B cell (primary cell): Measurements from ENCODE around the gene ZNF600. TPM values are rescaled to one million over a fixed set of nuclear protein-coding genes. Genes with fewer than 3 reads are reported as not detected.
"Not testable (repeated sequence)": the region's sequence is repeated elsewhere in the genome, so short reads cannot be mapped to it uniquely, and the experiment has no call there.

Source experiments
- ATAC-seq: fragments of 200-7000 bp; cut with Tn5 transposase; one replicate; pipeline ENCODE4 v1.10.0; 2021; ENCODE audit warnings: low read depth, mild to moderate bottlenecking, moderate number of reproducible peaks, moderate library complexity
- CTCF ChIA-PET: fragments of 350-600 bp; sonication (Branson Sonifier 250); formaldehyde crosslinking; loops from one replicate; lab custom pipeline; 2021; ENCODE audit warnings: antibody characterized with exemption, inconsistent platforms; lab: Charles Lee
- POLR2A ChIA-PET: fragments of 350-600 bp; sonication (Branson Sonifier 250); formaldehyde crosslinking; loops from one replicate; lab custom pipeline; 2021; ENCODE audit warnings: antibody characterized with exemption; lab: Charles Lee
- DNase-seq: peaks from one replicate; pipeline ENCODE4 v3.0.0; 2013
- H2AFZ ChIP-seq: 2 replicates; pipeline ENCODE4 v1.6.1; 2012; ENCODE audit warnings: mild to moderate bottlenecking, low read depth, low read length; ENCODE audit not compliant: insufficient read depth, poor library complexity, severe bottlenecking
- H3K27ac ChIP-seq, 2 donors: 1 replicate in 1 of 2; 2 replicates in 1 of 2; pipeline ENCODE4 v1.5.1; 2012 to 2013; ENCODE audit warnings: low read length in 2 of 2, mild to moderate bottlenecking in 2 of 2, moderate library complexity in 1 of 2
- H3K27me3 ChIP-seq, 4 experiments: fragments of 200-600 bp in 1 of 4; sonication (generic) in 1 of 4; replicated peaks in 1 of 4; 1 replicate in 2 of 4; 2 replicates in 2 of 4; pipeline versions ENCODE4 v1.6.1 to v1.7.0; 2013 to 2016; ENCODE audit warnings: low read length in 3 of 4, mild to moderate bottlenecking in 2 of 4, mixed read lengths in 1 of 4, moderate library complexity in 1 of 4; ENCODE audit not compliant: insufficient read depth in 4 of 4, control insufficient read depth in 3 of 4; ENCODE audit errors: control extremely low read depth in 1 of 4
- H3K36me3 ChIP-seq, 2 experiments: replicated peaks in 1 of 2; 1 replicate in 1 of 2; 2 replicates in 1 of 2; pipeline versions ENCODE4 v1.6.1 to v1.7.1; 2013; ENCODE audit warnings: low read length in 1 of 2; ENCODE audit not compliant: insufficient read depth in 2 of 2, control insufficient read depth in 1 of 2; ENCODE audit errors: control extremely low read depth in 1 of 2, extremely low read depth in 1 of 2
- H3K4me1 ChIP-seq, 2 donors: fragments of 200-600 bp in 1 of 2; sonication (generic) in 1 of 2; 1 replicate in 1 of 2; 2 replicates in 1 of 2; pipeline versions ENCODE4 v1.5.1 to v1.6.1; 2013 to 2017; ENCODE audit warnings: low read length in 2 of 2; ENCODE audit not compliant: control insufficient read depth in 2 of 2, insufficient read depth in 2 of 2
- H3K4me2 ChIP-seq: replicated peaks from 2 replicates; pipeline ENCODE3; 2012; ENCODE audit warnings: mild to moderate bottlenecking, low read depth, low read length; ENCODE audit not compliant: poor library complexity, severe bottlenecking
- H3K4me3 ChIP-seq, 5 experiments: fragments of 200-600 bp in 1 of 5; sonication (generic) in 1 of 5; 1 replicate in 3 of 5; 2 replicates in 2 of 5; pipeline versions ENCODE4 v1.5.1 to v1.7.0; 2011 to 2016; ENCODE audit warnings: low read length in 4 of 5, mild to moderate bottlenecking in 4 of 5, low read depth in 2 of 5, control low read depth in 1 of 5, moderate library complexity in 1 of 5; ENCODE audit not compliant: insufficient read depth in 1 of 5; ENCODE audit errors: control extremely low read depth in 1 of 5, extremely low read depth in 1 of 5
- H3K79me2 ChIP-seq: fragments of 200-600 bp; sonication (generic); one replicate; pipeline ENCODE4 v1.6.0; 2016; ENCODE audit warnings: low read length; ENCODE audit not compliant: control insufficient read depth, insufficient read depth
- H3K9ac ChIP-seq: fragments of 200-600 bp; sonication (generic); 2 replicates; pipeline ENCODE4 v1.6.1; 2017; ENCODE audit warnings: mild to moderate bottlenecking, low read length, moderate library complexity
- H3K9me3 ChIP-seq, 3 donors: one replicate each; pipeline versions ENCODE4 v1.6.1 to v1.7.1; 2013; ENCODE audit warnings: low read length in 2 of 3; ENCODE audit not compliant: control insufficient read depth in 2 of 3, insufficient read depth in 1 of 3; ENCODE audit errors: control extremely low read depth in 1 of 3
- H4K20me1 ChIP-seq: 2 replicates; pipeline ENCODE4 v1.6.0; 2012; ENCODE audit warnings: mild to moderate bottlenecking, low read length; ENCODE audit not compliant: insufficient read depth, control insufficient read depth, poor library complexity, severe bottlenecking
- H3K27ac Mint-ChIP-seq: one replicate; pipeline ENCODE4 v1.8.0; 2021; ENCODE audit warnings: mixed read lengths
- H3K27me3 Mint-ChIP-seq: one replicate; pipeline ENCODE4 v1.8.0; 2021; ENCODE audit warnings: mixed read lengths
- H3K4me1 Mint-ChIP-seq: one replicate; pipeline ENCODE4 v1.8.0; 2021; ENCODE audit warnings: mixed read lengths
- H3K4me3 Mint-ChIP-seq: one replicate; pipeline ENCODE4 v1.8.0; 2021; ENCODE audit warnings: mixed read lengths
- H3K9me3 Mint-ChIP-seq: one replicate; pipeline ENCODE4 v1.8.0; 2022; ENCODE audit warnings: mixed read lengths; ENCODE audit not compliant: insufficient read depth
- CTCF ChIP-seq: fragments of 200-600 bp; IDR thresholded peaks from one replicate; pipeline ENCODE4 v1.8.0; 2022; ENCODE audit warnings: antibody characterized with exemption, mild to moderate bottlenecking
- EZH2 ChIP-seq: IDR thresholded peaks from 2 replicates; pipeline ENCODE4 v1.6.1; 2012; ENCODE audit warnings: borderline replicate concordance, low read depth, mild to moderate bottlenecking, moderate library complexity, low read length; ENCODE audit not compliant: insufficient read depth, poor library complexity, severe bottlenecking
- WGBS: methylation state at CpG from one replicate; pipeline ENCODE4 v1.1.5; 2013; ENCODE audit warnings: missing lambda C conversion rate; ENCODE audit not compliant: insufficient coverage; 5-methylcytosine and 5-hydroxymethylcytosine counted together
- intact Hi-C: fragments of 100-400 bp; cut with micrococcal nuclease; formaldehyde crosslinking; loops from one replicate; pipeline ENCODE4 v1.10.0; 2022
- polyA plus RNA-seq: library from polyadenylated mRNA; depleted of rRNA; stranded (reverse); fragments of >200 nt; gene quantifications from 2 replicates; pipeline ENCODE4 v1.2.3, GENCODE V29; 2012
- total RNA-seq, 2 donors: library from RNA; stranded (reverse); fragments of 120-200 nt in 1 of 2; gene quantifications; 1 replicate in 1 of 2; 2 replicates in 1 of 2; pipeline versions ENCODE4 v1.2.3 to v1.2.4, GENCODE V29; 2013 to 2022

Gene ZNF600
- total and polyA plus RNA-seq, 2 donors (not counting 1 experiment from before 2014, with no cell fraction given): 40.6 to 41.7 TPM

- POLR2A ChIA-PET: no interaction called here
Observed at GRCh38 chr19:52716522-52716921, 70.1 kb downstream of the ZNF600 start.

GRCh38 chr19:52715902-52716301 lies 70.7 kb downstream of the ZNF600 start:
- POLR2A ChIA-PET, CTCF ChIA-PET, H3K27me3 ChIP-seq, H3K79me2 ChIP-seq, H3K9me3 Mint-ChIP-seq, H3K9ac ChIP-seq, DNase-seq, H3K4me3 ChIP-seq, H3K27me3 Mint-ChIP-seq, H4K20me1 ChIP-seq, H2AFZ ChIP-seq, H3K27ac Mint-ChIP-seq, H3K4me2 ChIP-seq, H3K4me1 Mint-ChIP-seq, intact Hi-C loops, H3K4me1 ChIP-seq, H3K4me3 Mint-ChIP-seq, H3K27ac ChIP-seq: not testable (repeated sequence)
- 84% methylated on average over 3 of the region's 4 CpGs for WGBS
- Histone ChIP-seq H3K36me3 (peaks cover 4 to 38% of the 10 kb centered on the region in 2 experiments), H3K9me3 (peaks cover 0 to 18% (median 5%) of the 10 kb centered on the region in 3 donors)
- peak; percentile 17 for ATAC-seq

More at GRCh38 chr19:52716522-52716921, 70.1 kb downstream of the ZNF600 start:
- H3K4me3 Mint-ChIP-seq: no peak overlapping the region
- ATAC-seq (no peak), DNase-seq (no peak)
- 83% methylated on average over 1 of the region's 1 CpG for WGBS
- Histone ChIP-seq H2AFZ (no peak overlapping the region), H3K4me1 (no peaks in the 10 kb centered on the region), H3K9me3 (peaks cover 0 to 18% (median 6%) of the 10 kb centered on the region in 3 donors), H4K20me1 (no peaks in the 10 kb centered on the region), H3K36me3 (peaks cover 4 to 34% of the 10 kb centered on the region in 2 experiments), H3K9ac (no peak overlapping the region), H3K27ac (no peak overlapping the region), H3K4me3 (no peak overlapping the region), H3K27me3 (no peaks in the 10 kb centered on the region), H3K4me2 (no peak overlapping the region), H3K79me2 (no peaks in the 10 kb centered on the region)
- H3K27ac Mint-ChIP-seq: no peak overlapping the region
- CTCF ChIA-PET: no interaction called here
- H3K4me1 Mint-ChIP-seq: peaks cover 6% of the 10 kb centered on the region
- no peak for TF ChIP-seq EZH2
- TF ChIP-seq CTCF: no peak
- intact Hi-C loops: no loop called here
- peaks cover 4% of the 10 kb centered on the region for H3K9me3 Mint-ChIP-seq
- H3K27me3 Mint-ChIP-seq: no peaks in the 10 kb centered on the region

- H3K79me2 ChIP-seq, intact Hi-C loops, H3K9ac ChIP-seq, H3K27ac ChIP-seq, H4K20me1 ChIP-seq, H2AFZ ChIP-seq, H3K27me3 Mint-ChIP-seq, H3K4me2 ChIP-seq, H3K4me1 Mint-ChIP-seq, H3K4me3 ChIP-seq, H3K4me3 Mint-ChIP-seq, CTCF ChIA-PET, H3K27ac Mint-ChIP-seq, POLR2A ChIA-PET, DNase-seq, H3K27me3 ChIP-seq, ATAC-seq, H3K4me1 ChIP-seq, H3K9me3 Mint-ChIP-seq: not testable (repeated sequence)
- H3K36me3 ChIP-seq: peaks cover 4 to 41% of the 10 kb centered on the region in 2 experiments
- WGBS: 96% methylated on average over 4 of the region's 5 CpGs
- H3K9me3 ChIP-seq: peaks cover 0 to 17% (median 0%) of the 10 kb centered on the region in 3 donors
Observed at GRCh38 chr19:52715330-52715729, 71.3 kb downstream of the ZNF600 start.
